ENCODE data around the gene CFAP54.

Gene CFAP54

GRCh38 chr12:96521895-96522682, 32.7 kb downstream of the CFAP54 start:
- in situ Hi-C loops (cut with HindIII; ENCODE audit: low sequenced_read_pairs), result loop anchor here (25.0 kb wide), 1 partner anchor 910 kb away; no protein-coding TSS in a partner anchor
- DNase-seq (ENCODE audit: low read depth), result no peak
- no peak for TF ChIP-seq CTCF (IDR thresholded peaks at IDR 0.05; ENCODE audit: low read depth, low read length, missing control alignments)
- no peak overlapping the region for H3K4me3 ChIP-seq (ENCODE audit: low read depth, low read length)

- no peak for DNase-seq (ENCODE audit: low read depth)
- in situ Hi-C loops (cut with HindIII; ENCODE audit: low sequenced_read_pairs), result loop anchor here (25.0 kb wide), 1 partner anchor 910 kb away; no protein-coding TSS in a partner anchor
- H3K4me3 ChIP-seq (ENCODE audit: low read depth, low read length), result no peak overlapping the region
- no peak for TF ChIP-seq CTCF (IDR thresholded peaks at IDR 0.05; ENCODE audit: low read depth, low read length, missing control alignments)
Measured at GRCh38 chr12:96522690-96523089, 33.3 kb downstream of the CFAP54 start.

- in situ Hi-C loops (cut with HindIII; ENCODE audit: low sequenced_read_pairs), result no loop called here
- no peak overlapping the region for H3K4me3 ChIP-seq (ENCODE audit: low read depth, low read length)
- no peak for TF ChIP-seq CTCF (IDR thresholded peaks at IDR 0.05; ENCODE audit: low read depth, low read length, missing control alignments)
- no peak for DNase-seq (ENCODE audit: low read depth)
Measured at GRCh38 chr12:96526110-96526509, 36.7 kb downstream of the CFAP54 start.

- in situ Hi-C loops (cut with HindIII; ENCODE audit: low sequenced_read_pairs), result no loop called here
- no peak for DNase-seq (ENCODE audit: low read depth)
- no peak for TF ChIP-seq CTCF (IDR thresholded peaks at IDR 0.05; ENCODE audit: low read depth, low read length, missing control alignments)
- no peak overlapping the region for H3K4me3 ChIP-seq (ENCODE audit: low read depth, low read length)
Measured at GRCh38 chr12:96529912-96530311, 40.5 kb downstream of the CFAP54 start.

- H3K4me3 ChIP-seq (ENCODE audit: low read depth, low read length), result no peak overlapping the region
- in situ Hi-C loops (cut with HindIII; ENCODE audit: low sequenced_read_pairs), result no loop called here
- no peak for TF ChIP-seq CTCF (IDR thresholded peaks at IDR 0.05; ENCODE audit: low read depth, low read length, missing control alignments)
- DNase-seq (ENCODE audit: low read depth), result no peak
Measured at GRCh38 chr12:96534339-96534738, 45.0 kb downstream of the CFAP54 start.

- in situ Hi-C loops (cut with HindIII; ENCODE audit: low sequenced_read_pairs), result no loop called here
- no peak for DNase-seq (ENCODE audit: low read depth)
- no peak overlapping the region for H3K4me3 ChIP-seq (ENCODE audit: low read depth, low read length)
- TF ChIP-seq CTCF (IDR thresholded peaks at IDR 0.05; ENCODE audit: low read depth, low read length, missing control alignments), result no peak
Measured at GRCh38 chr12:96548384-96548783, 59.0 kb downstream of the CFAP54 start.
